HEK293 (cell line): Measurements from ENCODE around the gene IPO5.

Experiments used
- CTCF ChIP-seq: fragments of 450-650 bp; formaldehyde crosslinking; IDR thresholded peaks from 2 replicates; pipeline ENCODE4 v1.5.1; 2016; ENCODE audit warnings: missing biosample characterization, missing genetic modification characterization
- REST ChIP-seq: fragments of 450-650 bp; formaldehyde crosslinking; IDR thresholded peaks from 2 replicates; pipeline ENCODE4 v1.5.1; 2016; ENCODE audit warnings: missing biosample characterization, missing genetic modification characterization
- ZNF239 ChIP-seq: fragments of 450-650 bp; formaldehyde crosslinking; IDR thresholded peaks from 2 replicates; pipeline ENCODE4 v1.5.1; 2016; ENCODE audit warnings: missing biosample characterization, missing genetic modification characterization
- ZNF561 ChIP-seq: fragments of 450-650 bp; IDR thresholded peaks from 2 replicates; pipeline ENCODE4 v1.5.1; 2018; ENCODE audit warnings: missing biosample characterization, missing genetic modification characterization, borderline replicate concordance
- ZNF747 ChIP-seq: fragments of 450-650 bp; formaldehyde crosslinking; IDR thresholded peaks from 2 replicates; pipeline ENCODE4 v1.5.1; 2016; ENCODE audit warnings: missing biosample characterization, missing genetic modification characterization
- ZNF76 ChIP-seq: fragments of 450-650 bp; formaldehyde crosslinking; IDR thresholded peaks from 2 replicates; pipeline ENCODE4; 2016; ENCODE audit warnings: low read depth, missing biosample characterization, missing genetic modification characterization, borderline replicate concordance
- ZNF776 ChIP-seq: fragments of 450-650 bp; formaldehyde crosslinking; IDR thresholded peaks from 2 replicates; pipeline ENCODE4 v1.5.0; 2017; ENCODE audit warnings: missing biosample characterization, missing genetic modification characterization, borderline replicate concordance

GRCh38 chr13:98044301-98044700 is 90.8 kb downstream of the IPO5 start:
- TF ChIP-seq ZNF561 (tag by site-specific recombination) (no peak), ZNF747 (tag by site-specific recombination) (no peak), CTCF (no peak), ZNF76 (tag by site-specific recombination) (no peak), ZNF239 (tag by site-specific recombination) (no peak), REST (tag by site-specific recombination) (no peak), ZNF776 (no peak)
